ENCODE measurements around the gene DRD4. TPM values are rescaled to one million over a fixed set of nuclear protein-coding genes. Genes with fewer than 3 reads are reported as not detected.

DRD4 gene
- total and polyA plus RNA-seq, 2 of the 8 experiments (the other 6 are each of a cell fraction or from before 2014, with no cell fraction given): 3.4 to 4.9 TPM

DNA sequence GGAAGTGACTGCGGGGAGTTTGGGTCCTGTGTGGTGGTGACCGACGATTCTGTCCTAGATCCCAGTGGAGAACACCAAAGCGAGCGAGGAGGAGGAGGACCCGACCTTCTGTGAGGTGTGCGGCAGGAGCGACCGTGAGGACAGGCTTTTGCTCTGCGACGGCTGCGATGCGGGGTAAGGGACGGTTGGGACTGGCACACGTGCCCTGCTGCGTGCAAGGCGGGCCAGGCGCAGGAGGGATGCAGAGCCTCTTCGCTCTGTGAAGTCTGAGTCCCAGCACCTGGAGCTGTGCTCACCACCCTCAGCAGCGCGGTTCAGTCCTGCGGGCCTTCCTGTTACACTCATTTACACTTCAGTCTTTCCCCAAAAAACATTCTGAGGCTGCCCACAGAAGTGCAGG lies 44.6 kb upstream of the DRD4 start (continued):
- TF ChIP-seq, protein P1, sequence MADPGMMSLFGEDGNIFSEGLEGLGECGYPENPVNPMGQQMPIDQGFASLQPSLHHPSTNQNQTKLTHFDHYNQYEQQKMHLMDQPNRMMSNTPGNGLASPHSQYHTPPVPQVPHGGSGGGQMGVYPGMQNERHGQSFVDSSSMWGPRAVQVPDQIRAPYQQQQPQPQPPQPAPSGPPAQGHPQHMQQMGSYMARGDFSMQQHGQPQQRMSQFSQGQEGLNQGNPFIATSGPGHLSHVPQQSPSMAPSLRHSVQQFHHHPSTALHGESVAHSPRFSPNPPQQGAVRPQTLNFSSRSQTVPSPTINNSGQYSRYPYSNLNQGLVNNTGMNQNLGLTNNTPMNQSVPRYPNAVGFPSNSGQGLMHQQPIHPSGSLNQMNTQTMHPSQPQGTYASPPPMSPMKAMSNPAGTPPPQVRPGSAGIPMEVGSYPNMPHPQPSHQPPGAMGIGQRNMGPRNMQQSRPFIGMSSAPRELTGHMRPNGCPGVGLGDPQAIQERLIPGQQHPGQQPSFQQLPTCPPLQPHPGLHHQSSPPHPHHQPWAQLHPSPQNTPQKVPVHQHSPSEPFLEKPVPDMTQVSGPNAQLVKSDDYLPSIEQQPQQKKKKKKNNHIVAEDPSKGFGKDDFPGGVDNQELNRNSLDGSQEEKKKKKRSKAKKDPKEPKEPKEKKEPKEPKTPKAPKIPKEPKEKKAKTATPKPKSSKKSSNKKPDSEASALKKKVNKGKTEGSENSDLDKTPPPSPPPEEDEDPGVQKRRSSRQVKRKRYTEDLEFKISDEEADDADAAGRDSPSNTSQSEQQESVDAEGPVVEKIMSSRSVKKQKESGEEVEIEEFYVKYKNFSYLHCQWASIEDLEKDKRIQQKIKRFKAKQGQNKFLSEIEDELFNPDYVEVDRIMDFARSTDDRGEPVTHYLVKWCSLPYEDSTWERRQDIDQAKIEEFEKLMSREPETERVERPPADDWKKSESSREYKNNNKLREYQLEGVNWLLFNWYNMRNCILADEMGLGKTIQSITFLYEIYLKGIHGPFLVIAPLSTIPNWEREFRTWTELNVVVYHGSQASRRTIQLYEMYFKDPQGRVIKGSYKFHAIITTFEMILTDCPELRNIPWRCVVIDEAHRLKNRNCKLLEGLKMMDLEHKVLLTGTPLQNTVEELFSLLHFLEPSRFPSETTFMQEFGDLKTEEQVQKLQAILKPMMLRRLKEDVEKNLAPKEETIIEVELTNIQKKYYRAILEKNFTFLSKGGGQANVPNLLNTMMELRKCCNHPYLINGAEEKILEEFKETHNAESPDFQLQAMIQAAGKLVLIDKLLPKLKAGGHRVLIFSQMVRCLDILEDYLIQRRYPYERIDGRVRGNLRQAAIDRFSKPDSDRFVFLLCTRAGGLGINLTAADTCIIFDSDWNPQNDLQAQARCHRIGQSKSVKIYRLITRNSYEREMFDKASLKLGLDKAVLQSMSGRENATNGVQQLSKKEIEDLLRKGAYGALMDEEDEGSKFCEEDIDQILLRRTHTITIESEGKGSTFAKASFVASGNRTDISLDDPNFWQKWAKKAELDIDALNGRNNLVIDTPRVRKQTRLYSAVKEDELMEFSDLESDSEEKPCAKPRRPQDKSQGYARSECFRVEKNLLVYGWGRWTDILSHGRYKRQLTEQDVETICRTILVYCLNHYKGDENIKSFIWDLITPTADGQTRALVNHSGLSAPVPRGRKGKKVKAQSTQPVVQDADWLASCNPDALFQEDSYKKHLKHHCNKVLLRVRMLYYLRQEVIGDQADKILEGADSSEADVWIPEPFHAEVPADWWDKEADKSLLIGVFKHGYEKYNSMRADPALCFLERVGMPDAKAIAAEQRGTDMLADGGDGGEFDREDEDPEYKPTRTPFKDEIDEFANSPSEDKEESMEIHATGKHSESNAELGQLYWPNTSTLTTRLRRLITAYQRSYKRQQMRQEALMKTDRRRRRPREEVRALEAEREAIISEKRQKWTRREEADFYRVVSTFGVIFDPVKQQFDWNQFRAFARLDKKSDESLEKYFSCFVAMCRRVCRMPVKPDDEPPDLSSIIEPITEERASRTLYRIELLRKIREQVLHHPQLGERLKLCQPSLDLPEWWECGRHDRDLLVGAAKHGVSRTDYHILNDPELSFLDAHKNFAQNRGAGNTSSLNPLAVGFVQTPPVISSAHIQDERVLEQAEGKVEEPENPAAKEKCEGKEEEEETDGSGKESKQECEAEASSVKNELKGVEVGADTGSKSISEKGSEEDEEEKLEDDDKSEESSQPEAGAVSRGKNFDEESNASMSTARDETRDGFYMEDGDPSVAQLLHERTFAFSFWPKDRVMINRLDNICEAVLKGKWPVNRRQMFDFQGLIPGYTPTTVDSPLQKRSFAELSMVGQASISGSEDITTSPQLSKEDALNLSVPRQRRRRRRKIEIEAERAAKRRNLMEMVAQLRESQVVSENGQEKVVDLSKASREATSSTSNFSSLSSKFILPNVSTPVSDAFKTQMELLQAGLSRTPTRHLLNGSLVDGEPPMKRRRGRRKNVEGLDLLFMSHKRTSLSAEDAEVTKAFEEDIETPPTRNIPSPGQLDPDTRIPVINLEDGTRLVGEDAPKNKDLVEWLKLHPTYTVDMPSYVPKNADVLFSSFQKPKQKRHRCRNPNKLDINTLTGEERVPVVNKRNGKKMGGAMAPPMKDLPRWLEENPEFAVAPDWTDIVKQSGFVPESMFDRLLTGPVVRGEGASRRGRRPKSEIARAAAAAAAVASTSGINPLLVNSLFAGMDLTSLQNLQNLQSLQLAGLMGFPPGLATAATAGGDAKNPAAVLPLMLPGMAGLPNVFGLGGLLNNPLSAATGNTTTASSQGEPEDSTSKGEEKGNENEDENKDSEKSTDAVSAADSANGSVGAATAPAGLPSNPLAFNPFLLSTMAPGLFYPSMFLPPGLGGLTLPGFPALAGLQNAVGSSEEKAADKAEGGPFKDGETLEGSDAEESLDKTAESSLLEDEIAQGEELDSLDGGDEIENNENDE (IDR thresholded peaks at IDR 0.05; ENCODE audit: insufficient replicate concordance, low read length): no peak
- TF ChIP-seq CTBP2 (IDR thresholded peaks at IDR 0.05; ENCODE audit: borderline replicate concordance, insufficient read depth, insufficient read length, low read length) (no peak), EP300 (IDR thresholded peaks at IDR 0.05; ENCODE audit: borderline replicate concordance in 1 of 2, low read depth in 2 of 2, low read length in 2 of 2) (no peak), MAFK (IDR thresholded peaks at IDR 0.05; ENCODE audit: low read depth, low read length) (no peak), TCF12 (IDR thresholded peaks at IDR 0.05; ENCODE audit: low read depth, low read length) (no peak), RBBP5 (IDR thresholded peaks at IDR 0.05; ENCODE audit: borderline replicate concordance, low read depth, low read length) (no peak), KDM1A (IDR thresholded peaks at IDR 0.05; ENCODE audit: borderline replicate concordance, low read length) (no peak)
- TF ChIP-seq, protein P2, sequence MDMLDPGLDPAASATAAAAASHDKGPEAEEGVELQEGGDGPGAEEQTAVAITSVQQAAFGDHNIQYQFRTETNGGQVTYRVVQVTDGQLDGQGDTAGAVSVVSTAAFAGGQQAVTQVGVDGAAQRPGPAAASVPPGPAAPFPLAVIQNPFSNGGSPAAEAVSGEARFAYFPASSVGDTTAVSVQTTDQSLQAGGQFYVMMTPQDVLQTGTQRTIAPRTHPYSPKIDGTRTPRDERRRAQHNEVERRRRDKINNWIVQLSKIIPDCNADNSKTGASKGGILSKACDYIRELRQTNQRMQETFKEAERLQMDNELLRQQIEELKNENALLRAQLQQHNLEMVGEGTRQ (IDR thresholded peaks at IDR 0.05; ENCODE audit: low read length): no peak
- TF ChIP-seq, protein P3, sequence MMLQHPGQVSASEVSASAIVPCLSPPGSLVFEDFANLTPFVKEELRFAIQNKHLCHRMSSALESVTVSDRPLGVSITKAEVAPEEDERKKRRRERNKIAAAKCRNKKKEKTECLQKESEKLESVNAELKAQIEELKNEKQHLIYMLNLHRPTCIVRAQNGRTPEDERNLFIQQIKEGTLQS (IDR thresholded peaks at IDR 0.05; ENCODE audit: insufficient read depth, low read depth, low read length): no peak

All from H1 (cell line).